ENCODE data around the gene NDUFC2. TPM values are rescaled to one million over a fixed set of nuclear protein-coding genes. Genes with fewer than 3 reads are reported as not detected.

The NDUFC2 gene
- total and polyA plus RNA-seq, 2 experiments from 2014 or later, result 122 to 711 TPM

GRCh38 chr11:78056093-78056492 lies 23.6 kb downstream of the NDUFC2 start:
- Histone ChIP-seq H2AFZ (no peak overlapping the region), H3K4me2 (no peak overlapping the region), H3F3A (replicated peaks; ENCODE audit: low read depth) (no peaks in the 10 kb centered on the region), H3K27me3 (ENCODE audit: insufficient read depth) (no peaks in the 10 kb centered on the region), H3K27ac (ENCODE audit: low read depth) (no peak overlapping the region), H3K4me3 (no peak overlapping the region), H4K20me1 (replicated peaks; ENCODE audit: insufficient read depth) (no peaks in the 10 kb centered on the region), H3K36me3 (ENCODE audit: insufficient read depth) (no peaks in the 10 kb centered on the region), H3K4me1 (ENCODE audit: insufficient read depth) (peaks cover 4% of the 10 kb centered on the region; the same call in 1 of the 2 replicates), H3K9me2 (ENCODE audit: insufficient read depth) (no peaks in the 10 kb centered on the region), H3K79me2 (replicated peaks; ENCODE audit: insufficient read depth) (no peaks in the 10 kb centered on the region)
- H3K9me3 Mint-ChIP-seq, result no peaks in the 10 kb centered on the region
- DNase-seq (ENCODE audit: low spot score) (no peak), ATAC-seq (no peak)
- H3K4me3 Mint-ChIP-seq, result no peak overlapping the region
- peaks cover 3% of the 10 kb centered on the region; the same call in 2 of the 3 replicates for H3K4me1 Mint-ChIP-seq
- TF ChIP-seq STAT1 (IDR thresholded peaks at IDR 0.05; ENCODE audit: unreplicated experiment), result no peak
- no peak for TF ChIP-seq EZH2phosphoT487 (IDR thresholded peaks at IDR 0.05; ENCODE audit: unreplicated experiment)
- no peak for TF ChIP-seq CTCF (conservative IDR thresholded peaks at IDR 0.05; ENCODE audit: low read depth in 2 of 2)
- TF ChIP-seq POLR2AphosphoS5 (IDR thresholded peaks at IDR 0.05; ENCODE audit: low read depth), result no peak
- TF ChIP-seq JUNB (IDR thresholded peaks at IDR 0.05; ENCODE audit: unreplicated experiment), result no peak
- no peak for TF ChIP-seq ZNF114 (CRISPR knock-in tag; IDR thresholded peaks at IDR 0.05)
- TF ChIP-seq ETS1 (IDR thresholded peaks at IDR 0.05), result no peak
- TF ChIP-seq ZNF331 (CRISPR knock-in tag; IDR thresholded peaks at IDR 0.05; ENCODE audit: low read depth), result no peak
- no peak for TF ChIP-seq REST (IDR thresholded peaks at IDR 0.05; ENCODE audit: unreplicated experiment)
- no peak for TF ChIP-seq CREB1 (CRISPR knock-in tag; IDR thresholded peaks at IDR 0.05; ENCODE audit: low read depth)
- TF ChIP-seq EZH2 (IDR thresholded peaks at IDR 0.05; ENCODE audit: low read depth, unreplicated experiment), result no peak
- no peak for TF ChIP-seq NANOG (IDR thresholded peaks at IDR 0.05; ENCODE audit: borderline replicate concordance)
- no peak for TF ChIP-seq ZNF462 (CRISPR knock-in tag; IDR thresholded peaks at IDR 0.05)
- H3K27ac Mint-ChIP-seq, result no peak overlapping the region
- H3K36me3 Mint-ChIP-seq (ENCODE audit: low read depth), result no peaks in the 10 kb centered on the region
- H3K27me3 Mint-ChIP-seq (ENCODE audit: insufficient read depth, low read depth, poor library complexity), result peaks cover 2% of the 10 kb centered on the region
